Measurements from ENCODE around the gene SERP1.
"Not testable (repeated sequence)": the region's sequence is repeated elsewhere in the genome, so short reads cannot be mapped to it uniquely, and the experiment has no call there.

SERP1 gene

GRCh38 chr3:150538324-150539208 lies 7.7 kb downstream of the SERP1 start:
- no peak for DNase-seq (ENCODE audit: low spot score)

GRCh38 chr3:150535204-150535603 lies 11.1 kb downstream of the SERP1 start:
- DNase-seq (ENCODE audit: low spot score), result no peak

- DNase-seq (ENCODE audit: low spot score), result no peak
Observed at GRCh38 chr3:150531775-150532174, 14.5 kb downstream of the SERP1 start.

GRCh38 chr3:150528354-150528797 lies 17.9 kb downstream of the SERP1 start:
- DNase-seq (ENCODE audit: low spot score), result peak; percentile 16

- DNase-seq (ENCODE audit: low spot score), result no peak
Observed at GRCh38 chr3:150527464-150528255, 18.6 kb downstream of the SERP1 start.

GRCh38 chr3:150523538-150523937 lies 22.8 kb downstream of the SERP1 start:
- DNase-seq (ENCODE audit: low spot score), result no peak

GRCh38 chr3:150521463-150521862 lies 24.8 kb downstream of the SERP1 start:
- DNase-seq (ENCODE audit: low spot score), result no peak

- DNase-seq (ENCODE audit: low spot score), result no peak
Observed at GRCh38 chr3:150520408-150520807, 25.9 kb downstream of the SERP1 start.

- no peak for DNase-seq (ENCODE audit: low spot score)
Observed at GRCh38 chr3:150519026-150519425, 27.3 kb downstream of the SERP1 start.

- no peak for DNase-seq (ENCODE audit: low spot score)
Observed at GRCh38 chr3:150515210-150515609, 31.1 kb downstream of the SERP1 start.

- no peak for DNase-seq (ENCODE audit: low spot score)
Observed at GRCh38 chr3:150511122-150511821, 35.0 kb downstream of the SERP1 start.

- no peak for DNase-seq (ENCODE audit: low spot score)
Observed at GRCh38 chr3:150509780-150510179, 36.5 kb downstream of the SERP1 start.

- DNase-seq (ENCODE audit: low spot score), result no peak
Observed at GRCh38 chr3:150508401-150508800, 37.9 kb downstream of the SERP1 start.

- DNase-seq (ENCODE audit: low spot score), result peak; percentile 88
Observed at GRCh38 chr3:150504483-150504882, 41.8 kb downstream of the SERP1 start.

- no peak for DNase-seq (ENCODE audit: low spot score)
Observed at GRCh38 chr3:150503402-150504099, 42.7 kb downstream of the SERP1 start.

GRCh38 chr3:150500960-150501359 lies 45.3 kb downstream of the SERP1 start:
- DNase-seq (ENCODE audit: low spot score), result not testable (repeated sequence)

- DNase-seq (ENCODE audit: low spot score), result peak; percentile 27
Observed at GRCh38 chr3:150497956-150498355, 48.3 kb downstream of the SERP1 start.

GRCh38 chr3:150495563-150496168 lies 50.6 kb downstream of the SERP1 start:
- DNase-seq (ENCODE audit: low spot score), result peak; percentile 60

GRCh38 chr3:150495149-150495548 lies 51.1 kb downstream of the SERP1 start:
- DNase-seq (ENCODE audit: low spot score), result no peak

GRCh38 chr3:150494411-150494977 lies 51.8 kb downstream of the SERP1 start:
- DNase-seq (ENCODE audit: low spot score), result no peak

All from kidney capillary endothelial cell (primary cell).